Measurements from ENCODE around the gene MX1.

- TF ChIP-seq CTCF (IDR thresholded peaks at IDR 0.05 in 2 of 3, conservative IDR thresholded peaks at IDR 0.05 in 1 of 3; ENCODE audit: borderline replicate concordance in 1 of 3, insufficient read depth in 1 of 3, low read depth in 2 of 3, low read length in 2 of 3) (no peak), POLR2AphosphoS5 (IDR thresholded peaks at IDR 0.05; ENCODE audit: low read depth, low read length) (no peak), SIN3A (IDR thresholded peaks at IDR 0.05; ENCODE audit: low read depth) (no peak), EGR1 (IDR thresholded peaks at IDR 0.05; ENCODE audit: low read depth) (no peak)
Measured at GRCh38 chr21:41489329-41489728, 63.3 kb downstream of the MX1 start.
